SK-N-MC (cell line): ENCODE results near the gene NXPH2.

Experiments used
- EZH2 ChIP-seq: fragments of 200-600 bp; sonication (generic); IDR thresholded peaks from one replicate; pipeline ENCODE4 v1.6.1; 2017; ENCODE audit warnings: antibody characterized with exemption
- POLR2AphosphoS5 ChIP-seq: IDR thresholded peaks from 2 replicates; pipeline ENCODE4 v1.6.1; 2012; ENCODE audit warnings: mild to moderate bottlenecking, low read depth, low read length, borderline replicate concordance

- no peak for TF ChIP-seq EZH2
- TF ChIP-seq POLR2AphosphoS5: no peak
Measured at GRCh38 chr2:138632066-138632620, 148.0 kb downstream of the NXPH2 start.
